HPDE6-E6E7 (cell line): Measurements from ENCODE around the gene PTCD1.

ENCODE experiments used
- DNase-seq: peaks from one replicate; pipeline ENCODE4 v3.0.0; 2011; ENCODE audit warnings: missing footprints; ENCODE audit errors: extremely low spot score

Gene PTCD1

DNA sequence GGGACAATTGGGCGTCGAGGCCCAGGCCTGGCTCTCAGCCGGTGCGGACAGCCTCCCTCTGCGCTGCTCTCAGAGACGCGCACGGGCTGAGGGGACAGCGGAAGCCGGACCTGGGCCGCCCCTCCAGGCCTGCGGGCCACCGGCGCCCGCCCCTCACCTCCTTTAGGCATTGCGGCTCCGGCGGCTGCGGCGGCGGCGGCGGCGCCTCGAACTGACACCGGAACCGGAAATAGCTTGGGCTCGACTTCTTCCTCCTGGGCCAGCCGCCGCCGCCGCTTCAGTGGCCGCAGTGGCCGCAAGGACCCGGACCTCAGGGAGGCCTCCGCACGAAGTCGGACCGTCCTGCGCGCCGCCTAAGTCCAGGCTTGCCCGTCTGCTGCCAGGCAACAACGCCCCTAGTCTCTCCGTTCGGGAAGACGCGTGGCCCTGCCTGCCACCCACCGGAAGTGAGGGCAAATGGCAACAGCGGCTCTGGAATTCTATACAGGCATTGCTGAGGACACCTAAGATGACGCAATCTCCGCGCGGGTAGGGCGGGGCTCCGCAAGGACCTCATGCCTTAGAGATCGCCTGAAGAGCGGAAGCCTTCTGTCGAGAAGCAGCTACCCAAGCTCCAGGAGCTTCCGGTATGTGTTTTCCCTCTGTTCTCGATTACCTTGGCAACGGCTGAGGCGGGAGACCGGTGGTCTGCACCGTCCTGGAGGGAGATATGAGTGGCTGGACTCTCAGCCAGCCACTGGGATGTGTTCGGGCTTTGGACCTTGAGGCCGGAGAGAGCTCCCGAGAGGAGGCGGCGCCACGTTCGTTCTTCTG lies 30.0 kb downstream of the PTCD1 start, which contains the start of the genes BUD31 and PDAP1:
BUD31 (plus strand) TSS at position 591 of the 813 bp plus-strand sequence. CDS start 2,124 bp downstream, outside the sequence.
PDAP1 (minus strand) TSS at position 219 of the 813 bp plus-strand sequence; CDS start at position 170, 49 bp downstream.
- peak; percentile 92 for DNase-seq

- peak; percentile 48 for DNase-seq
Observed at GRCh38 chr7:99407872-99408378, 30.7 kb downstream of the PTCD1 start.

- DNase-seq = no peak
Observed at GRCh38 chr7:99406557-99406956, 32.0 kb downstream of the PTCD1 start.

GRCh38 chr7:99404977-99405320 lies 33.6 kb downstream of the PTCD1 start:
- no peak for DNase-seq

- DNase-seq = no peak
Observed at GRCh38 chr7:99404235-99404976, 34.2 kb downstream of the PTCD1 start.

GRCh38 chr7:99403764-99404163 lies 34.8 kb downstream of the PTCD1 start:
- no peak for DNase-seq

DNA sequence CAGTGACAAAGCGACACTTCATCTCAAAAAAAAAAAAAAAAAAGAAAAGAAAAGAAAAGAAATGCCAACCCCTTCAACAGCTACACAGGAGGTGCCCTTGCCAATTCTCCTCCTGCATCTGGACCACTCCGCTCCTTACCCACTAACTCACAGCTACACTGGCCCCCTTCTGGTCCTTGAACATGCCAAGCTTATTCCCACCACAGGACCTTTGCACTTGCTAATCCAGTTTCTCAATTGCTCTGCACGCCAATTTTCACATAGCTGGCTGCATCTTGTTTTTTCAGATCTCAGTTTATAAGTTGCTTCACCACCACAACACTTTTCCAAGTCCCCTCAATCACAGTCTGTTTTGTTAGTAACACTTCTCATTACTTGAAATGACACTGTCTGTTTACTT lies 35.7 kb downstream of the PTCD1 start:
- no peak for DNase-seq

DNA sequence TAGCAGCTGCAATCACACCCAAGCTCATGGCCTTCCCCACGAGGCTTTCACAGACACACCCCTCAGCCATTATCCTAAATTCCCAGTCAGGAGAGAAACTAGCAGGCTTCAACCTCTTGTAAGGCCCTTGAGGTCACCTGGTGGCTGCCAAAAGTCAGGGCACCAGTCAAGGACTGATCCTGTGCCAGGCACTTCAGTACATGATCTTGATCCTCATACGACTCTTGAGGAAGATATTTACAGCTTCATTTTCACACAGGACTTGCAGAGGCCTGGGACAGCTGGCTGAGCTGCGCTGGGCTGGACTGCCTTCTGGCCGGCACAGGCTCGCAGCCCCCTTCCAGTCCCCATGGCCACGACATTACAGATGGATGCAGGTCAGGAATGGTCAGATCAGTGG lies 39.0 kb downstream of the PTCD1 start:
- DNase-seq = no peak

DNA sequence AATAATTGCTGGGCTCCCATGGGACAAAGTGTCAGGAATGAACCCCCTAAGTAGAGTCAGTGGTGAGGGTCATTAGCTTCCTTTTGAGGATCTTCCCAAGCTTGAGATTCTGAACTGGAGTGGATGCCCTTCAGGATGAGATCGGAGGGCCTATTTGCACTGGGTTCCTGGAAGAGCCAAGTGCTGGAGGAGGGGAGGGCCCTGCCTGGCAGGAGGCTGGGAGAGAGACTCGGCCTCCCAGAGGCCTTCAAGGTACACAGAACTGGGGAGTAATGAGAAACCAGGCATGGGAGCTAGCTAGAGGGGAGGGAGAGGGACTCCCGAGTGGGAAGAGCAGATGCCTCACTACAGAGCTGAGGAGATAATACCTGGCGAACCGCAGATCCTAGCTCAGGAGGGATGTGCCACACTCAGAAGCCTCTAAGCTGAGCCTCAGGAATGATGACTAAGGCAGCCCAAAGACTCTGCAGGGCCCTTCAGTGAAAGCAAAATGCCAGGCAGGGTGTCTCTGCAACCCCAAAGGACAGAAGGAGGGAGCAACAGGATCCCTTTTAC lies 39.6 kb downstream of the PTCD1 start:
- no peak for DNase-seq

DNA sequence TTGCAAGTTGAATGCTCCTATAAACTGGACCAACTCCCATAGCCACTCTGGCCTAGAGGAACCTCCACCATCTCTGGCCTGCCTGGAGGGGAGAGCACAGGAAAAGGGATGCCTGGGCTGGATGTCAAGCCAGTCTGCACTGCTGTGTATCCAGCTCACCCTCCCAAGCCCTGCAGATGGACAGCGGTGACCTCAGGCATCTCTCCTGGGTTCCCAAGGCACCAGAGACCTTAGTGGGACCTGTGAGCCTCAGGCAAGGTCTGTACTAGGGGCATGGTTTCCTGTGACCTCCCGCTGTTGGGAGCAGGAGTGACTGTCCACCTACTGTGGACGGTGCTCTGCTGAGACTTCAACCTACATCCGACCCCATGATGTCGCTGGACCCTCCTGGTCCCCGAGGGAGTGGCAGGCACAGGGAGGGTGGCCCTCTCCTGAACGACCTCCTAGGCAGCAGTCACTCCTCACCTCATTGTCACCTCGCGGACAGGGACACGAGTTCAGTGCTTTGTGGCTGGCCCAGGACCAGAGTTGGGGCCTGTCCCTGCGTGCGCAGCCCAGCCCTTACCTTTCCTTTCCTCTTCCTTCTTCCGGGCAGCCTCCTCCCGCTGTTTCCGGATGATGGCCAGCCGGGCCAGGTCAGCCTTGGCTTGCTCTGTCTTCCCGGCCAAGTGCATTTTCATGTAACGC lies 41.2 kb downstream of the PTCD1 start:
- no peak for DNase-seq

DNA sequence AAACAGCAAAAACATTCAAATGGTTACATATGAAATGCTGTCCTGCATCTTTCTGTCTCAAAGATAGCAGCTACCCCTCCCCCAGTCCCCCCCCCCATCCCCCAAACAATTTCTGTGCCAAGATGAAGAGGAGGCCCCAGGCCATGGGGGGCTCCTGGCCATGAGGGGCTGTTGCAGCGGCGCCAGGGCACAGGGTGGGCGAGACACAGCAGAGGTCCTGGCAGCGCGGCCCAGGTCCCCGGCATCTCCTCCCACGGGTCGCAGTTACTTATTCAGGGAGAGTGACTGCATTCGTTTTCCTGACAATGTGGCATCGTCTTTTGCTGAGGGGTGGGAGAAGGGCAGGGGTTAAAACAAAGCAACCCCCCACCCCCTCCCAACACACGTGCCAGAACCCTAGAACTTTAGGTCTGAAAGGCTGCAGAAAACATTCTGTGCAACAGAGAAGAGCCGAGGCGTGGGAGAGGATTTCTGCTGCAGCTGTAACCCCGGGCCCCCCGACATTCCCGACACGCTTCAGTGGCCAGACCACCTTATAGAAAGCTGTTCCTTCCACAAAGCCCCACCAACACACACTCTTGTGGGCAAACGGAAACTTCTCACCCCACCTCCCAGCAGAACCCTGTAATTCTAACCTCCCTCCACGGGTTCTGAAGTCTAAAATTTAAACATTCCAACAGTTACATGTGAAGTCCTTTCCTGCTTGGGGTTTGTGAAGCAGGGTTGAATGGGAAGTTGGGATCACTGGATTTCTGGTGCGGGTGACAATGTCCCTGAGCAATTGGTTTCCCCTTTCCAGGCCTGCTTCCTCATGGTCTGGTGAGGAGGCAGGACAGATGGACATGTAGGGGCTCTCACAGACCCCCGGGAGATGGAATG lies 41.9 kb downstream of the PTCD1 start:
- DNase-seq = no peak

- no peak for DNase-seq
Observed at GRCh38 chr7:99395616-99396327, 42.8 kb downstream of the PTCD1 start.

DNA sequence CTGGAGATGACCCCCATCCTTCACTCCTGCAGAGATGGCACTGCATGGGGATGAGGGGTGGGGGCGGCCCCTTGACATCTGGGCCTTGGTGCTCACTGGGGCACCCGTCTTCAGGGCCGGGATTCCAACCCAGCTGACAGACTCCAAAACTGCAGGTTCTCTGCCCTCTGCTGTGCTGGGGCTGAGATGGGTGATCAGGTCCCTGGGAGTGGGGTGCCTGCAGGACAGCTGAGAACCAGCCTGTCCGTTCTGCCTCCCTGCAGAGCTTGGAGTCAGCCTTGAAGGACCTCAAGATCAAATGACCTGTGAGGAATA lies 44.5 kb downstream of the PTCD1 start:
- DNase-seq = no peak

GRCh38 chr7:99393355-99394187 lies 45.0 kb downstream of the PTCD1 start:
- DNase-seq = no peak

GRCh38 chr7:99392659-99393354 lies 45.8 kb downstream of the PTCD1 start:
- no peak for DNase-seq

GRCh38 chr7:99392046-99392445 lies 46.6 kb downstream of the PTCD1 start:
- DNase-seq = no peak

GRCh38 chr7:99390941-99391602 lies 47.5 kb downstream of the PTCD1 start:
- no peak for DNase-seq

DNA sequence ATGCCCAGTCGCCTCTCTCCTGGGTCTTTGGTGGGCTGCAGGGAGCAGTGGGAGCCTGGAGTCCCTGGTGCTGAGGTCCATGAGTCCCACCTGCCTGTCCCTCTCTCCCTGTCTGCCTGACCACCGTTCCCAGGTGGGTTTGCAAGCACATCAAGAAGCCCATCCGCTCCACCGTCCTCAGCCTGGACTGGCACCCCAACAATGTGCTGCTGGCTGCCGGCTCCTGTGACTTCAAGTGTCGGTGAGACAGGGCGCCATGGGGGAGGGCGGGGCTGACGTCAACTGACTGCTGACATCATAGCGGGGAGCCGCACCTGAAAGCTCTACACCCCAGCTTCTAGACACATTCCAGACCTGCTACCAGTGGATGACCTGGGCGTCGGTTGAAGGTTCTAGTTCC lies 48.8 kb downstream of the PTCD1 start:
- no peak for DNase-seq
